ENCODE data around the gene NAB1.
A peak's percentile ranks its signal among the peaks of the same experiment; 100 is the strongest.
"Not testable (repeated sequence)": the region's sequence is repeated elsewhere in the genome, so short reads cannot be mapped to it uniquely, and the experiment has no call there.

The NAB1 gene

GRCh38 chr2:190701586-190701985 is 52.7 kb downstream of the NAB1 start:
- TF ChIP-seq CTCF (conservative IDR thresholded peaks at IDR 0.05; ENCODE audit: control insufficient read depth, insufficient read depth, low read depth, low read length): no peak
- no peak overlapping the region for H3K4me3 ChIP-seq (ENCODE audit: control insufficient read depth, low read depth, low read length)
- no peak for DNase-seq (ENCODE audit: low read depth)

GRCh38 chr2:190705280-190705679 is 56.4 kb downstream of the NAB1 start:
- no peak overlapping the region for H3K4me3 ChIP-seq (ENCODE audit: control insufficient read depth, low read depth, low read length)
- no peak for TF ChIP-seq CTCF (conservative IDR thresholded peaks at IDR 0.05; ENCODE audit: control insufficient read depth, insufficient read depth, low read depth, low read length)
- no peak for DNase-seq (ENCODE audit: low read depth)

- TF ChIP-seq CTCF (conservative IDR thresholded peaks at IDR 0.05; ENCODE audit: control insufficient read depth, insufficient read depth, low read depth, low read length): no peak
- DNase-seq (ENCODE audit: low read depth): no peak
- no peak overlapping the region for H3K4me3 ChIP-seq (ENCODE audit: control insufficient read depth, low read depth, low read length)
These were observed 58.8 kb downstream of the NAB1 start for GRCh38 chr2:190707726-190708125.

GRCh38 chr2:190708650-190709049 is 59.8 kb downstream of the NAB1 start:
- not testable (repeated sequence) for DNase-seq (ENCODE audit: low read depth); H3K4me3 ChIP-seq (ENCODE audit: control insufficient read depth, low read depth, low read length)

- H3K4me3 ChIP-seq (ENCODE audit: control insufficient read depth, low read depth, low read length): no peak overlapping the region
- no peak for DNase-seq (ENCODE audit: low read depth)
- TF ChIP-seq CTCF (conservative IDR thresholded peaks at IDR 0.05; ENCODE audit: control insufficient read depth, insufficient read depth, low read depth, low read length): no peak
These were observed 62.2 kb downstream of the NAB1 start for GRCh38 chr2:190711069-190711468.

GRCh38 chr2:190713471-190713870 is 64.6 kb downstream of the NAB1 start:
- no peak for TF ChIP-seq CTCF (conservative IDR thresholded peaks at IDR 0.05; ENCODE audit: control insufficient read depth, insufficient read depth, low read depth, low read length)
- H3K4me3 ChIP-seq (ENCODE audit: control insufficient read depth, low read depth, low read length): no peak overlapping the region
- DNase-seq (ENCODE audit: low read depth): no peak

- no peak for TF ChIP-seq CTCF (conservative IDR thresholded peaks at IDR 0.05; ENCODE audit: control insufficient read depth, insufficient read depth, low read depth, low read length)
- no peak overlapping the region for H3K4me3 ChIP-seq (ENCODE audit: control insufficient read depth, low read depth, low read length)
- peak; percentile 39 for DNase-seq (ENCODE audit: low read depth)
These were observed 66.1 kb downstream of the NAB1 start for GRCh38 chr2:190714958-190715357.

Measured in fibroblast of mammary gland (primary cell).